Superior temporal gyrus (tissue), 1 donor: ENCODE data around the gene PCDHA5.
"Not testable (repeated sequence)": the region's sequence is repeated elsewhere in the genome, so short reads cannot be mapped to it uniquely, and the experiment has no call there.

Experiments
- DNase-seq: peaks from one replicate; pipeline ENCODE4 v3.0.0-alpha.2; 2016; ENCODE audit errors: extremely low spot score

PCDHA5 gene

DNA sequence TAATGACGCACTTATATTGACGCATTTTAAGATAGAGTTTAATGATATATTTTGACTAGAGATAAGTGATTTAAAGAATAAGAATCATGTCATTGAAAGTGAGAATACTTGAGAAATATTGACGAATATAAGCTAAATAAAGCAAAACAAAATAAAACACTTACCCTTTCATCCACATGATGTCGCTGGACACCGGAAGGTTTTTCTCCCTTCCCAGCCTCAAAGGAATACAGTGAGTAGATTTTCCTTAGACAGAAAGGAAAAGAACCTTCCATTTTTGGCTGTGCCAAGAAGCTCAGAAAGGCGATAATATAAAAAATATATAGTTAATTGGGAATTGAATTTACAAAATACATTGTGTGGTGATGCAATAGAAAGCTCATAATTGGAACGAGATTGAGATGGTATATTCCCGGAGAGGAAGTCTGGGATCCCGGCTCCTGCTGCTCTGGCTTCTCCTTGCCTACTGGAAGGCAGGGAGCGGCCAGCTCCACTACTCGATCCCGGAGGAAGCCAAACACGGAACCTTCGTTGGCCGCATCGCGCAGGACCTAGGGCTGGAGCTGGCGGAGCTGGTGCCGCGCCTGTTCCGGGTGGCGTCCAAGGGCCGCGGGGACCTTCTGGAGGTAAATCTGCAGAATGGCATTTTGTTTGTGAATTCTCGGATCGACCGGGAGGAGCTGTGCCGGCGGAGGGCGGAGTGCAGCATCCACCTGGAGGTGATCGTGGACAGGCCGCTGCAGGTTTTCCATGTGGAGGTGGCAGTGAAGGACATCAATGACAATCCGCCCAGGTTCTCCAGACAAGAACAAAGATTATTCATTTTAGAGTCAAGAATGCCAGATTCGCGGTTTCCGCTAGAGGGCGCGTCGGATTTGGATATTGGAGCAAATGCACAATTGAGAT is at the start of gene PCDHA5:
Gene PCDHA5 (plus strand): TSS at position 239 of the 906 bp plus-strand sequence.
- peak; percentile 45 for DNase-seq

DNA sequence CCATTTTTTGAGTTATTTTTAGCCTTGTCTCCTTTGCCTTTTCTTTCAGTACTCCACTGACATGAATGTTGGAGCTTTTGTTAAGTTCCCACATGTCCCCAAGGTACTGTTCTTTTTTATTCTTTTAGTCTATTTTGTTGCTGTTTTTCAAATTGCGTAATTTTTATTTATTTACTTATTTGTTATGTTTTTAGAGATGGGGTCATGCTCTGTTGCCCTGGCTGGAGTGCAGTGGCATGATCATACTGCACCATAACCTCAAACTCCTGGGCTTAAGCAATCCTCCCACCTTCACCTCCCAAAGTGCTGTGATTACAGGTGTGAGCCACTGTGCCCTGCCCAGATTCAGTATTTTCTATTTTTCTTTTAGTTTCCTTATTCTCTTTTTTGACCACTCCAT is 40.9 kb upstream of the PCDHA5 start:
- no peak for DNase-seq

DNA sequence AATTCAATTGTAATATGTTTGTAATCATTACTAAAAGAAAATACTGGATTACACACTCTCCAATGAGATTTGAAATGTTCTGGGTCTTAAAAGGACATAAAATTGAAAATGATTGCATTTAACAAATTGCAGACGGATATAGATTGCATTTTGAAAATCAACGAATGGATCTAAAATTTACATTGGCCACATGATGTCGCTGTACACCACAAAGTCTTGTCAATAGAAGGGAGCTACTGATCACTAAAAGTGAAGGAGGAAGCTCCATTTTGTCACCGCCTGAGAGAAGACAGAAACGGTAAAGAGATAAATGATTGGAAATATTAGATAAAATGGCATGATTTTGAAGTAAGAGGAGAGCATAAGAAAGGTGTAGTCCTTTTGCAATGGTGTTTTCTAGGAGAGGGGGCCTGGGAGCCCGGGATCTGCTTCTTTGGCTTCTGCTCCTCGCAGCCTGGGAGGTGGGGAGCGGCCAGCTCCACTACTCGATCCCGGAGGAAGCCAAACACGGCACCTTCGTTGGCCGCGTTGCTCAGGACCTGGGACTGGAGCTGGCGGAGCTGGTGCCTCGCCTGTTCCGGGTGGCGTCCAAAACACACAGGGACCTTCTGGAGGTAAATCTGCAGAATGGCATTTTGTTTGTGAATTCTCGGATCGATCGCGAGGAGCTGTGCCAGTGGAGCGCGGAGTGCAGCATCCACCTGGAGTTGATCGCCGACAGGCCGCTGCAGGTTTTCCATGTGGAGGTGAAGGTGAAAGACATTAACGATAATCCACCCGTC is 35.3 kb upstream of the PCDHA5 start, which contains the start of gene PCDHA1:
Gene PCDHA1 (plus strand): TSS at position 236 of the 782 bp plus-strand sequence.
- DNase-seq = peak; percentile 28

DNA sequence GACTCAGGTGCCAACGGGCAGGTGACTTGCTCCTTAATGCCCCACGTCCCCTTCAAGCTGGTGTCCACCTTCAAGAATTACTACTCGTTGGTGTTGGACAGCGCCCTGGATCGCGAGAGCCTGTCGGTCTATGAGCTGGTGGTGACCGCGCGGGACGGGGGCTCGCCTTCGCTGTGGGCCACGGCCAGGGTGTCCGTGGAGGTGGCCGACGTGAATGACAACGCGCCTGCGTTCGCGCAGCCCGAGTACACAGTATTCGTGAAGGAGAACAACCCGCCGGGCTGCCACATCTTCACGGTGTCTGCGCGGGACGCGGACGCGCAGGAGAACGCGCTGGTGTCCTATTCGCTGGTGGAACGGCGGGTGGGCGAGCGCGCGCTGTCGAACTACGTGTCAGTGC is 34.0 kb upstream of the PCDHA5 start:
- not testable (repeated sequence) for DNase-seq

DNA sequence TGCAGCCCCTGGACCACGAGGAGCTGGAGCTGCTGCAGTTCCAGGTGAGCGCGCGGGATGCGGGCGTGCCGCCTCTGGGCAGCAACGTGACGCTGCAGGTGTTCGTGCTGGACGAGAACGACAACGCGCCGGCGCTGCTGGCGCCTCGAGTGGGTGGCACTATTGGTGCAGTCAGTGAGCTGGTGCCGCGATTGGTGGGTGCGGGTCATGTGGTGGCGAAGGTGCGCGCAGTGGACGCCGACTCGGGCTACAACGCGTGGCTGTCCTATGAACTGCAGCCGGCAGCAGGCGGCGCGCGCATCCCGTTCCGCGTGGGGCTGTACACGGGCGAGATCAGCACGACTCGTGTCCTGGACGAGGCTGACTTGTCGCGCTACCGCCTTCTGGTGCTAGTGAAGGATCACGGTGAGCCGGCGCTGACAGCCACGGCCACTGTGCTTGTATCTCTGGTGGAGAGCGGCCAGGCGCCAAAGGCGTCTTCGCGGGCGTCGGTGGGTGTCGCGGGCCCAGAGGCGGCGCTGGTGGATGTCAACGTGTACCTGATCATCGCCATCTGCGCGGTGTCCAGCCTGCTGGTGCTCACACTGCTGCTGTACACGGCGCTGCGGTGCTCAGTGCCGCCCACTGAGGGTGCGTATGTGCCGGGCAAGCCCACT is 33.4 kb upstream of the PCDHA5 start:
- DNase-seq = not testable (repeated sequence)

DNA sequence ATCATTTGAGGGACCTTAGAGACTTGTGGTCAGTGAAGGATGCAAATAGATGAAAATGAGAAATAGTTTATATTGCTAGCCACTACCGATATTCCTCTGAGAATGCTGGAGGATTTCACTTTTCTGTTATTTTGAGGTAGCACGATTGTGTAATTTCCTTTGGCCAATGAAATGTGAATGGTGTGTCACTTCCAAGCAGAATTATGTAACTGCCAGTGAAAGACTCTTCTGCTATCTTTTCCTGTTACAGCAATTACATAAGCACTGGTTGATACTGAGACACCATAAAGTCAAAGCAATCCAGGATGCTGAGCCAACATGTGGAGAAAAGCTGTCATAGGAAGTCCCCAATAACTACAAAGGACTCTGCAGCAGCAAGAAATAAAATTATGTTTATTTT is 30.3 kb upstream of the PCDHA5 start:
- DNase-seq = no peak

DNA sequence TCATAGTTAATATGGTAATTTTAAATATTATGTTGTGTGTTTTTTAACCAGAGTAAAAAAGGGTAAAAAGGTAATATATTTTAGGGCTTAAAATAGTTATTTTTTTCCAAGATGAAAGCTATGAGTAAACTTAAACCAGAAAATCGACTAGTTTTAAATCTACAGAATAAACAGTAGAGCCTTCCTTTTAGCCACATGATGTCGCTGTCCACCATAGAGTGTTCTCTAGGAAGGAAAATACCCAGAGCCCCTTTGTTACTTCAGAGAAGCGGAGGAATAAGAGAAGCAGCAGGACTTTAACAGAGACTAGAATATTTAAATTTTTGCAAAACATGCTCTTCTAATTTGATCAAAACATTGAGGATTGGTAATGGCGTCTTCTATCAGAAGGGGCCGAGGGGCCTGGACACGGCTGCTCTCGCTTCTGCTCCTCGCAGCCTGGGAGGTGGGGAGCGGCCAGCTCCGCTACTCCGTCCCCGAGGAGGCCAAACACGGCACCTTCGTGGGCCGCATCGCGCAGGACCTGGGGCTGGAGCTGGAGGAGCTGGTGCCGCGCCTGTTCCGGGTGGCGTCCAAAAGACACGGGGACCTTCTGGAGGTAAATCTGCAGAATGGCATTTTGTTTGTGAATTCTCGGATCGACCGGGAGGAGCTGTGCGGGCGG is 26.7 kb upstream of the PCDHA5 start, which contains the start of gene PCDHA2:
Gene PCDHA2 (plus strand): TSS at position 258 of the 664 bp plus-strand sequence.
- peak; percentile 46 for DNase-seq

DNA sequence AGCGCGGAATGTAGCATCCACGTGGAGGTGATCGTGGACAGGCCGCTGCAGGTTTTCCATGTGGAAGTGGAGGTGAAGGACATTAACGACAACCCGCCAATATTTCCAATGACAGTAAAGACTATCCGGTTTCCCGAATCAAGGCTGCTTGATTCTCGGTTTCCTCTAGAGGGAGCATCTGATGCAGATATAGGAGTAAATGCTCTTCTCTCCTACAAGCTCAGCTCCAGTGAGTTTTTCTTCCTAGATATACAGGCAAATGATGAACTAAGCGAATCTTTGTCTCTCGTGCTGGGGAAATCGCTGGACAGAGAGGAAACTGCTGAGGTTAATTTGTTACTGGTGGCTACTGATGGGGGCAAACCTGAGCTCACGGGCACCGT is 26.2 kb upstream of the PCDHA5 start:
- peak; percentile 36 for DNase-seq

DNA sequence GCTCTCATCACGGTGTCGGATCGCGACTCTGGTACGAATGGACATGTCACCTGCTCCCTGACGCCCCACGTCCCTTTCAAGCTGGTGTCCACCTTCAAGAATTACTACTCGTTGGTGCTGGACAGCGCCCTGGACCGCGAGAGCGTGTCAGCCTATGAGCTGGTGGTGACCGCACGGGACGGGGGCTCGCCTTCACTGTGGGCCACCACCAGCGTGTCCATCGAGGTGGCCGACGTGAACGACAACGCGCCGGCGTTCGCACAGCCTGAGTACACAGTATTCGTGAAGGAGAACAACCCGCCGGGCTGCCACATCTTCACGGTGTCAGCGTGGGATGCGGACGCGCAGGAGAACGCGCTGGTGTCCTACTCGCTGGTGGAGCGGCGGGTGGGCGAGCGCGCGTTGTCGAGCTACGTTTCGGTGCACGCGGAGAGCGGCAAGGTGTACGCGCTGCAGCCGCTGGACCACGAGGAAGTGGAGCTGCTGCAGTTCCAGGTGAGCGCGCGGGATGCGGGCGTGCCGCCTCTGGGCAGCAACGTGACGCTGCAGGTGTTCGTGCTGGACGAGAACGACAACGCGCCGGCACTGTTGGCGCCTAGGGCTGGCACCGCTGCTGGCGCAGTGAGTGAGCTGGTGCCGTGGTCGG is 25.2 kb upstream of the PCDHA5 start:
- not testable (repeated sequence) for DNase-seq

DNA sequence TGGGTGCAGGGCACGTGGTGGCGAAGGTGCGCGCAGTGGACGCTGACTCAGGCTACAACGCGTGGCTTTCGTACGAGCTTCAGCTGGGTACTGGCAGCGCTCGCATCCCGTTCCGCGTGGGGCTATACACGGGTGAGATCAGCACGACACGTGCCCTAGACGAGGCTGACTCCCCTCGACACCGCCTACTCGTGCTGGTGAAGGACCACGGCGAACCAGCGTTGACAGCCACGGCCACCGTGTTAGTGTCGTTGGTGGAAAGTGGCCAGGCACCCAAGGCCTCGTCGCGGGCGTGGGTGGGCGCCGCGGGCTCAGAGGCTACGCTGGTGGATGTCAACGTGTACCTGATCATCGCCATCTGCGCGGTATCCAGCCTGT is 24.7 kb upstream of the PCDHA5 start:
- DNase-seq = no peak

DNA sequence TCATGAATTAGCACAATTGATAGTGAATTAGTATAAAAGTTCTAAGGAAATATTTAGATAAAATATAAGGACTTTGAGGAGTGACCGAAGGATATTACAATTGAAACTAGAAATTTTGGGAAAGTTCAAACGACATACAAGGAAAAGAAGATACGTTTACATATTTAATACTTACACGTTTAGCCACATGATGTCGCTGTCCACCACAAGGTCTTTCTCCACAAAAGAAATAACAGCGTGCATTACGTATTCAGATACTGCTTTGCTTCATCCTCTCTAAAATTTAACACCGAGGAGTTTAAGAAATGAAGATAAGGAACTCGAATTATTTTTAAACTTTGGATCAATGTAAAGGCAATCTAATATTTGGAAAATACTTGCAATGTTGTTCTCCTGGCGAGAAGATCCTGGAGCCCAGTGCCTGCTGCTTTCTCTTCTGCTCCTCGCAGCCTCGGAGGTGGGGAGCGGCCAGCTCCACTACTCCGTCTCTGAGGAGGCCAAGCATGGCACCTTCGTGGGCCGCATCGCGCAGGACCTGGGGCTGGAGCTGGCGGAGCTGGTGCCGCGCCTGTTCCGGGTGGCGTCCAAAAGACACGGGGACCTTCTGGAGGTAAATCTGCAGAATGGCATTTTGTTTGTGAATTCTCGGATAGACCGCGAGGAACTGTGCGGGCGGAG is 20.5 kb upstream of the PCDHA5 start, which contains the start of gene PCDHA3:
Gene PCDHA3 (plus strand): TSS at position 242 of the 678 bp plus-strand sequence.
- peak; percentile 76 for DNase-seq

DNA sequence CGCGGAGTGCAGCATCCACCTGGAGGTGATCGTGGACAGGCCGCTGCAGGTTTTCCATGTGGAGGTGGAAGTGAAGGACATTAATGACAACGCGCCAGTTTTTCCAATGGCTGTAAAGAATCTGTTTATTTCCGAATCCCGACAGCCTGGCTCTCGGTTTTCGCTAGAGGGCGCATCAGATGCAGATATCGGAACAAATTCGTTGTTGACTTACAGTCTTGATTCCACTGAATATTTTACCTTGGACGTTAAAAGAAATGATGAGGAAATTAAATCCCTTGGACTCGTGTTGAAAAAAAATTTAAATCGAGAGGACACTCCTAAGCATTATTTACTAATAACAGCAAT is 19.9 kb upstream of the PCDHA5 start:
- DNase-seq = peak; percentile 69

DNA sequence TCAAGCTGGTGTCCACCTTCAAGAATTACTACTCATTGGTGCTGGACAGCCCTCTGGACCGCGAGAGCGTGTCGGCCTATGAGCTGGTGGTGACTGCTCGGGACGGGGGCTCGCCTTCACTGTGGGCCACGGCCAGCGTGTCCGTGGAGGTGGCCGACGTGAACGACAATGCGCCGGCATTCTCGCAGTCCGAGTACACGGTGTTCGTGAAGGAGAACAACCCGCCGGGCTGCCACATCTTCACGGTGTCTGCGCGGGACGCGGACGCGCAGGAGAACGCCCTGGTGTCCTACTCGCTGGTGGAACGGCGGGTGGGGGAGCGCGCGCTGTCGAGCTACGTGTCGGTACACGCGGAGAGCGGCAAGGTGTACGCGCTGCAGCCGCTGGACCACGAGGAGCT is 19.0 kb upstream of the PCDHA5 start:
- not testable (repeated sequence) for DNase-seq

DNA sequence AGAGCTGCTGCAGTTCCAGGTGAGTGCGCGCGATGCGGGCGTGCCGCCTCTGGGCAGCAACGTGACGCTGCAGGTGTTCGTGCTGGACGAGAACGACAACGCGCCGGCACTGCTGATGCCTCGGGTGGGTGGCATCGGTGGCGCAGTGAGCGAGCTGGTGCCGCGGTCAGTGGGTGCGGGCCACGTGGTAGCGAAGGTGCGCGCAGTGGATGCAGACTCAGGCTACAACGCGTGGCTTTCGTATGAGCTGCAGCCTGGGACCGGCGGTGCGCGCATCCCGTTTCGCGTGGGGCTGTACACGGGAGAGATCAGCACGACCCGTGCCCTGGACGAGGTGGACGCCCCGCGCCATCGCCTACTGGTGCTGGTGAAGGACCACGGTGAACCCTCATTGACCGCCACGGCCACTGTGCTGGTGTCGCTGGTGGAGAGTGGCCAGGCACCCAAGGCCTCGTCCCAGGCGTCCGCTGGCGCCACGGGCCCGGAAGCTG is 18.6 kb upstream of the PCDHA5 start:
- no peak for DNase-seq

DNA sequence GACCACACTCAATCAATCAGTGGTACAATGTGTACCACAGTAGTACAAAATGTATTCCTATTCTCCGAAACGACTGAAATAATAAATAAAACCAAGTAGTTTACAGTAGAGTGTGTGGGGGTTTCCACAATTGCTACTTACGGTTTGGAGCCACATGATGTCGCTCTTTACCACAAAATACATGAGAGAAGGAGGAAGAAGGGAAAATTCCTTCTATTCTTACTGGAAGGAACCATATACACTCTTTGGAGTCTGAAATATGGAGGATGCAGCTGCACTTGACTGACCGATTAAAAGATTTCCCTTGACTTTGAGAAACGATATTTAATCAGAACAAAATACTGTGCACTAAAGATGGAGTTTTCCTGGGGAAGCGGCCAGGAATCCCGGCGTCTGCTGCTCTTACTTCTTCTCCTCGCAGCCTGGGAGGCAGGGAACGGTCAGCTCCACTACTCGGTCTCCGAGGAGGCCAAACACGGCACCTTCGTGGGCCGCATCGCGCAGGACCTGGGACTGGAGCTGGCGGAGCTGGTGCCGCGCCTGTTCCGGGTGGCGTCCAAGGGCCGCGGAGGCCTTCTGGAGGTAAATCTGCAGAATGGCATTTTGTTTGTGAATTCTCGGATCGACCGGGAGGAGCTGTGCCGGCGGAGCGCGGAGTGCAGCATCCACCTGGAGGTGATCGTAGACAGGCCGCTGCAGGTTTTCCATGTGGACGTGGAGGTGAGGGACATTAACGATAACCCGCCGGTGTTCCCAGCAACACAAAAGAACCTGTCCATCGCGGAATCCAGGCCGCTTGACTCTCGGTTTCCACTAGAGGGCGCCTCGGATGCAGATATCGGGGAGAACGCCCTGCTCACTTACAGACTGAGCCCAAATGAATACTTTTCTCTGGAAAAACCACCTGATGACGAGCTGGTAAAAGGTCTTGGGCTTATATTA is 14.3 kb upstream of the PCDHA5 start, which contains the start of gene PCDHA4:
Gene PCDHA4 (plus strand): TSS at position 235 of the 942 bp plus-strand sequence.
- DNase-seq = peak; percentile 71

DNA sequence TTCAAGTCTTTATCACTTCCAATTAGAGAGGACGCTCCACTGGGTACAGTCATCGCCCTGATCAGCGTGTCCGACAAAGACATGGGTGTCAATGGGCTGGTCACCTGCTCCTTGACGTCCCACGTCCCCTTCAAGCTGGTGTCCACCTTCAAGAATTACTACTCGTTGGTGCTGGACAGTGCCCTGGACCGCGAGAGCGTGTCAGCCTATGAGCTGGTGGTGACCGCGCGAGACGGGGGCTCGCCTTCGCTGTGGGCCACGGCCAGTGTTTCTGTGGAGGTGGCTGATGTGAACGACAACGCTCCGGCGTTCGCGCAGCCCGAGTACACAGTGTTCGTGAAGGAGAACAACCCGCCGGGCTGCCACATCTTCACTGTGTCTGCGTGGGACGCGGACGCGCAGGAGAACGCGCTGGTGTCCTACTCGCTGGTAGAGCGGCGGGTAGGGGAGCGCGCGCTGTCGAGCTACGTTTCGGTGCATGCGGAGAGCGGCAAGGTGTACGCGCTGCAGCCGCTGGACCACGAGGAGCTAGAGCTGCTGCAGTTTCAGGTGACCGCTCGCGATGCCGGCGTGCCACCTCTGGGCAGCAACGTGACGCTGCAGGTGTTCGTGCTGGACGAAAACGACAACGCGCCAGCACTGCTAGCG is 13.0 kb upstream of the PCDHA5 start:
- not testable (repeated sequence) for DNase-seq

DNA sequence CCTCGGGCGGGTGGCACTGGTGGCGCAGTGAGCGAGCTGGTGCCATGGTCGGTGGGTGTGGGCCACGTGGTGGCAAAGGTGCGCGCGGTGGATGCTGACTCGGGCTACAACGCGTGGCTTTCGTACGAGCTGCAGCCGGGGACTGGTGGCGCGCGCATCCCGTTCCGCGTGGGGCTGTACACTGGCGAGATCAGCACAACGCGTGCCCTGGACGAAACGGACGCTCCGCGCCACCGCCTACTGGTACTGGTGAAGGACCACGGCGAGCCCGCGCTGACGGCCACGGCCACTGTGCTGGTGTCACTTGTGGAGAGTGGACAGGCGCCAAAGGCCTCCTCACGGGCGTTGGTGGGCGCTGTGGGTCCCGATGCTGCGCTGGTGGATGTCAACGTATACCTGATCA is 12.5 kb upstream of the PCDHA5 start:
- DNase-seq = no peak

DNA sequence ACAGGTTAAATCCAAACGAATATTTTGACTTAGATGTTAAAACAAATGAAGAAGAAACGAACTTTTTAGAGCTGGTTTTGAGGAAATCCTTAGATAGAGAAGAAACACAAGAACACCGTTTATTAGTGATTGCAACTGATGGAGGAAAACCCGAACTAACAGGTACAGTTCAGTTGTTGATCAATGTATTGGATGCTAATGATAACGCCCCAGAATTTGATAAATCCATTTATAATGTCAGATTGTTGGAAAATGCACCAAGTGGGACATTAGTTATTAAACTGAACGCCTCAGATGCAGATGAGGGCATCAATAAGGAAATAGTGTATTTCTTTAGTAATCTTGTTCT is 842 bp downstream of the PCDHA5 start:
- DNase-seq = no peak

DNA sequence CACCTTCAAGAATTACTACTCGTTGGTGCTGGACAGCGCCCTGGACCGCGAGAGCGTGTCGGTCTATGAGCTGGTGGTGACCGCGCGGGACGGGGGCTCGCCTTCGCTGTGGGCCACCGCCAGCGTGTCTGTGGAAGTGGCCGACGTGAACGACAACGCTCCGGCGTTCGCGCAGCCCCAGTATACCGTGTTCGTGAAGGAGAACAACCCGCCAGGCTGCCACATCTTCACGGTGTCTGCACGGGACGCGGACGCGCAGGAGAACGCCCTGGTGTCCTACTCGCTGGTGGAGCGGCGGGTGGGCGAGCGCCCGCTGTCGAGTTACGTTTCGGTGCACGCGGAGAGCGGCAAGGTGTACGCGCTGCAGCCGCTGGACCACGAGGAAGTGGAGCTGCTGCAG is 1.6 kb downstream of the PCDHA5 start:
- not testable (repeated sequence) for DNase-seq
